HG03521 (cell line): Measurements from ENCODE around the gene ADGRE2.
A peak's percentile ranks its signal among the peaks of the same experiment; 100 is the strongest.

ENCODE experiments used
- ATAC-seq: cut with Tn5 transposase; IDR thresholded peaks from one replicate; pipeline ENCODE4 v1.9.1; 2021; ENCODE audit warnings: mild to moderate bottlenecking, moderate library complexity; ENCODE audit not compliant: unreplicated experiment

Gene ADGRE2

GRCh38 chr19:14748601-14749000, 29.8 kb downstream of the ADGRE2 start:
- no peak for ATAC-seq

GRCh38 chr19:14746886-14747285, 31.5 kb downstream of the ADGRE2 start:
- ATAC-seq = no peak

- ATAC-seq = no peak
Measured at GRCh38 chr19:14735915-14736314, 42.4 kb downstream of the ADGRE2 start.

GRCh38 chr19:14733574-14733973, 44.8 kb downstream of the ADGRE2 start:
- no peak for ATAC-seq

DNA sequence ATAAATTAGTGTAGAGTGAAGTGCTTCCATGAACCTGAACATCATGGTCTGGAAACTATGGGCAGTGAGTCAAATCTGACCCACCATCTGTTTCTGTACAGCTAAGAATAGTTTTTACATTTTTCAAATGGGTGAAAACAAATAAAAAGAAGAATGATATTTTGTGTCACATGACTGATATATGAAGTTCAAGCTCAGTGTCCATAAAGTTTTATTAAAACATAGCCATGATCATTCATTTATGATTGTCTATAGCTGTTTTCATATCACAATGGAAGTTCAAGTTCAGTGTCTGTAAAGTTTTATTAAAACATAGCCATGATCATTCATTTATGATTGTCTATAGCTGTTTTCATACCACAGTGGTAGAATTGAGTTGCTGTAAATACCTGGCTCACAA, 45.9 kb downstream of the ADGRE2 start:
- ATAC-seq = no peak

GRCh38 chr19:14731200-14731599, 47.2 kb downstream of the ADGRE2 start:
- no peak for ATAC-seq

GRCh38 chr19:14728595-14728994, 49.8 kb downstream of the ADGRE2 start:
- ATAC-seq = no peak

DNA sequence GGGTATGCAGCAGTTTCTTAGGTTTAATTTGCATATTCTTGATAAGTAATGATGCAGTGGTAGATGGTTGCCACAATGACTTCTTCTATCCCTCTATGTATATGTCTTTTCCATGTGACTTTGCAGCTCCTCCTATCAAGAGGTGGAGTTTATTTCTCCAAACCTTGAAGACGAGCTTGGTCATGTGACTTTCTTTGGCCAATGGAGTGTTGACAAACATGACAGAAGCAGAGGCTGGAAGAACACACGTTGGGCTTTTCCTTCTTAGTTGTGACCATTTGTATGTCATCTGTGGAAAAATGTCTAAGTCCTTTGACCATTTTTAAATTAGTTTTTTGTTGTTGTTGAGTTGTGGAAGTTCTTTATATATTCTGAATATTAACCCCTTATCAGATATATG, 56.2 kb downstream of the ADGRE2 start:
- ATAC-seq = no peak

DNA sequence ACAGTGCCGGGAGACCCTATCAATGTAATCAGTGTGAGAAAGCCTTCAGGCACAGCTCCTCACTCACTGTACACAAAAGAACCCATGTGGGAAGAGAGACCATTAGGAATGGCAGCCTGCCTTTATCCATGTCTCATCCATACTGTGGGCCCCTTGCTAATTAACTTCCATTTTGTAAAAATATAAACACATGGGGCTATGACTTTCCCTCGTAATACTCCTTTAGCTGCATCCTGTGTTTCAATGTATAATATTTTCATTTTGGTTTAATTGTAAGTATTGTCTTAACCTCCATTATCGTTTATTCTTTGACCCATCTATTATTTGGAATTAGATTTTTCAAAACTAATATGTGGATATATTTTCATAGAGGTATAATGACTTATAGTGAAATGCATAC, 59.2 kb downstream of the ADGRE2 start:
- no peak for ATAC-seq

GRCh38 chr19:14718522-14719116, 59.7 kb downstream of the ADGRE2 start:
- ATAC-seq = no peak

DNA sequence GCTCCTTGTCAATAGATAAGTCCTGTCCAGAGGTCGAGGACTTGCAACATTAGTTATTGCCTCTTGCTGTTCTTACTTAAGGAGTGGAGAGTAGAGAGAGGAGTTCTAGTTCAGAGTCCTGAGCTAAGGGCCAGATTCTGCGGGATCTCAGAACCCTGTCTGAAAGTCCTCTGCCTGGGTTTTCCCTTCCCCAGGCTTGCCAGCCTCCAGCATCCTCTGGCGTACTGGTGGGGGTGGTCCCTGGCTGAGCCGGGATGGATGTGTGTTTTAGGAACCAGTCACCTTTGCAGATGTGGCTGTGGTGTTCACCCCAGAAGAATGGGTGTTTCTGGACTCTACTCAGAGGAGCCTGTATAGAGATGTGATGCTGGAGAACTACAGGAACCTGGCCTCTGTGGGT, 62.5 kb downstream of the ADGRE2 start:
- ATAC-seq = no peak

DNA sequence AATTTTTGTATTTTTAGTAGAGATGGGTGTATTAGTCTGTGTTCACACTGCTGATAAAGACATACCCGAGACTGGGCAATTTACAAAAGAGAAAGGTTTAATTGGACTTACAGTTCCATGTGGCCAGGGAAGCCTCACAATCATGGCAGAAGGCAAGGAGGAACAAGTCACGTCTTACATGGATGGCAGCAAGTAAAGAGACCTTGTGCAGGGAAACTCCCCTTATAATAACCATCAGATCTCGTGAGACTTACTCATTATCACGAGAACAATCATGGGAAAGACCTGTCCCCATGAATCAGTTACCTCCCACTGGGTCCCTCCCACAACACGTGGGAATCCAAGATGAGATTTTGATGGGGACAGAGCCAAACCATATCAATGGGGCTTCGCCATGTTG, 73.9 kb downstream of the ADGRE2 start:
- ATAC-seq = no peak

GRCh38 chr19:14703833-14704232, 74.5 kb downstream of the ADGRE2 start:
- ATAC-seq = no peak

DNA sequence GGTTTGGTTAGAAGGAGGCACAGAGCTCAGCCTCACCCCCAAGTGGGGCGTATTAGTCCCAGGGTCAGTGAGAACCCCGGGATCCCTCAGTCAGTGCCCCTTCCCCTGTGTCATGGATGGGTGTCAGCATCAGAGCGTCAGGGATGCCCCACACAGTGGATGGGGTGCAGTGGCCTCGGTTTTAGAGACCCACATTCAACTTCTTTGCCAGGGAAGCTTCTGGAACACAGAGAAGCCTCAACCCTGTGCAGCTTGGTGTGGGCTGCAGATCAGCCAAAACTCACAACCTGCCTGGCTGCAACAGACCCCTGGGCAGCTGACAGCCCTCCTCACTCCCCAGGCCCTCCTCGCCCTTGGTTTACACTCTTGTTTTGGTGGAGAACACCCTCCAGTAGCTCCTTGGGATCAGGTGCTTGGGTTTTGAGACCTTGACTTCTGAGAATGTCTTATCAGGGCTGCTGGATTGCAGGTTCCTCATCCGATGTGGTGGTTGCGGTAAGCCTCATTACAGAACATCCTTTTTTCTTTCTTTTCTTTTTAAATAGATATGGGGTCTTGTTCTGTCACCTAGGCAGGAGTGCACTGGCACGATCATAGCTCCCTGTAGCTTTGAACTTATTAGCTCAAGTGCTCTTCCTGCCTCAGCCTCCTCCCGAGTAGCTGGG, 77.5 kb downstream of the ADGRE2 start:
- ATAC-seq = no peak

- ATAC-seq = no peak
Measured at GRCh38 chr19:14699641-14700040, 78.7 kb downstream of the ADGRE2 start.

- no peak for ATAC-seq
Measured at GRCh38 chr19:14695471-14695870, 82.9 kb downstream of the ADGRE2 start.

DNA sequence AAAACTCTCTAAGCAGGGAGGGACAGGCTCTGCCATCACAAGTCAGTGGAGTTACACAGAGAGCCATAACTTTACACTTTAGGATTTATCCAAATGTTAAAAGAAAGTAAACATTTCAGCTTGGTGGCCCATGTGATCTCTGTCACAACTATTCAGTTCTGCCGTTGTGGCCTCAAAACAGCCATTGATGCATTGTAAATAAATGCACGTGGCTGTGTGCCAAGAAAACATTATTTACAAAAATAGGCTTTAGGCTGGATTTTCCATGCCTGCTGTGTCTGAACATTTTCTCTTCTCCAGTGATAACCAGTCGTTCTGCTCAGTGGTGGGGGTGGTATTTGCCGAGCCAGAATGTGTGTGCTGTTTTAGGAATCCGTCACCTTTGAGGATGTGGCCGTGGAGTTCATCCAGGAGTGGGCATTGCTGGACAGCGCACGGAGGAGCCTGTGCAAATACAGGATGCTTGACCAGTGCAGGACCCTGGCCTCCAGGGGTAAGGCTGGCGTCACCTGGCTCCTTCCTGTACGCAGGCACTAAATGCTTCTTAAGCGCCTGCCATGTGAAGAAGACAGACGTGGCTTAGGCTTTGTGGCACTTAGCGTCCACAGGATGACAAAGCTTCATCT, 83.6 kb downstream of the ADGRE2 start:
- ATAC-seq = no peak

DNA sequence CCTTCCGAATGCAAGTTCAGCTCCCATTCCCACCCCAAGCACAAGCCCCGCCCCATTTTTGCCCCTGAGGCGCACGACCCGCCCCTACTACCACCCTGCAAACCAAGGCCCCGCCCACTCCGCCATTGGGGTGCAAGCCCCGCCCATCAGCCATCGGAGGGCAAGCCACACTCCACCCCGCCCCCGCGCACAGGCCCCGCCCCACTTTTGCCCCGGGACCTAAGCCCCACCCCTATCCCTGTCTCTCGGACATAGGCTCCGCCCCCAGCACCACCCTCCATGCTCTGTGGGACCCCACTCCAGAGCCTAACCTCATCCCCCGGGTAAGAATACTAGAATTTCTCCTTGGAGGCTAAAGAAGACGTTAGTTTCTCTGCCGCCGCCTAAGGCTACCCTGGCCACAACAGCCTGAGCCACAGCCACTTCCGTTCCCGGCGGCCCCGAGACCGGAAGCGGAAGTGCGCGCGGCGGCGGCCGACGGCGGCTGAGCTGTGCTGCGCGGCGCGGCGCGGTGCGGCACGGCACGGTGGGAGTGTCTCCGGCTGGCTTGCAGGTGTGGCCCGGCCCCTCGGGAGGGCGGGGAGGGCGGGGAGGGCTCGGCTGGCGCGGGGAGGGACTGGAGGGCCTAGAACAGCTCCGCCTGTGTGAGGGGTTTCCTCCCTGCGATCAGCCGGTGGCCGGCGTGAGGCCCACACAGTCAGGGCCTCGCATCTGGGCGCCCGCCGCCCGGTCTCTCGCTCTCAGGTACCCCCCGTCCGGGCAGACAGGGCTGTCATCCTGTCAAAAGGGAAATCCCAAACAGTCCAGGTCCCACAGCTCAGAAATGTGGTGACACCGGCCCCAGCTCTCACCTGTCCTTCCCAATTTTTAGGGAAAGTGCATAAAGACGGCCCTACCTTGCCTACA, 88.5 kb downstream of the ADGRE2 start, which contains the start of gene ZNF333:
Gene ZNF333 (plus strand): TSS at position 451 of the 906 bp plus-strand sequence. CDS start 3,444 bp downstream, outside the sequence.
- peak; percentile 90 for ATAC-seq

- ATAC-seq = no peak
Measured at GRCh38 chr19:14686411-14686810, 91.9 kb downstream of the ADGRE2 start.

GRCh38 chr19:14683439-14683838, 94.9 kb downstream of the ADGRE2 start:
- ATAC-seq = no peak
